Ascending aorta (tissue), 2 donors: ENCODE results near the gene FXYD6. TPM values are rescaled to one million over a fixed set of nuclear protein-coding genes. Genes with fewer than 3 reads are reported as not detected.

Source experiments
- DNase-seq, 2 donors: peaks; one replicate each; pipeline ENCODE4 v3.0.0-alpha.2; 2019; ENCODE audit warnings: low spot score in 2 of 2
- H3K27ac ChIP-seq, 2 donors: fragments of 200-600 bp; sonication (generic); one replicate each; pipeline ENCODE4 v1.5.1; 2016 to 2017; ENCODE audit warnings: mild to moderate bottlenecking in 1 of 2
- H3K27me3 ChIP-seq: fragments of 200-600 bp; sonication (generic); one replicate; pipeline ENCODE4 v1.5.1; 2017
- H3K36me3 ChIP-seq, 2 donors: fragments of 200-600 bp; sonication (generic); one replicate each; pipeline ENCODE4 v1.5.1; 2016
- H3K4me1 ChIP-seq, 2 donors: fragments of 200-600 bp; sonication (generic); one replicate each; pipeline ENCODE4 v1.5.1; 2016 to 2017; ENCODE audit warnings: mild to moderate bottlenecking in 1 of 2
- H3K4me3 ChIP-seq, 2 donors: fragments of 200-600 bp; sonication (generic); one replicate each; pipeline ENCODE4 v1.5.1; 2016 to 2017; ENCODE audit warnings: mild to moderate bottlenecking in 1 of 2
- H3K9me3 ChIP-seq, 2 donors: fragments of 200-600 bp; sonication (generic); one replicate each; pipeline ENCODE4 v1.5.1; 2016
- CTCF ChIP-seq, 3 experiments: fragments of 200-600 bp in 2 of 3; fragments of 450-650 bp in 1 of 3; sonication (generic) in 2 of 3; IDR thresholded peaks; one replicate each; pipeline ENCODE4 v1.5.1; 2016 to 2019; ENCODE audit warnings: antibody characterized with exemption in 3 of 3, mild to moderate bottlenecking in 1 of 3, moderate library complexity in 1 of 3
- intact Hi-C: fragments of 100-400 bp; cut with DNase I; formaldehyde crosslinking; loops from one replicate; pipeline ENCODE4 v1.15.1; 2023
- total RNA-seq: library from RNA; depleted of rRNA; stranded (reverse); fragments of >200 nt; gene quantifications from one replicate; pipeline ENCODE4 v1.1.0, GENCODE V29; 2016

FXYD6 gene
- total RNA-seq, 1 donor from 2014 or later = 16.4 TPM

GRCh38 chr11:117852309-117852708 lies 24.1 kb downstream of the FXYD6 start:
- intact Hi-C loops = no loop called here

GRCh38 chr11:117851852-117852251 lies 24.6 kb downstream of the FXYD6 start:
- H3K27ac ChIP-seq = no peak overlapping the region
- DNase-seq = no peak
- TF ChIP-seq CTCF (IDR thresholded peaks at IDR 0.05) = no peak
- intact Hi-C loops = no loop called here
- no peaks in the 10 kb centered on the region for H3K27me3 ChIP-seq
- no peaks in the 10 kb centered on the region for H3K4me1 ChIP-seq
- no peak overlapping the region for H3K4me3 ChIP-seq
- no peaks in the 10 kb centered on the region for H3K36me3 ChIP-seq
- H3K9me3 ChIP-seq = no peaks in the 10 kb centered on the region

More at GRCh38 chr11:117852309-117852708, 24.1 kb downstream of the FXYD6 start:
- Histone ChIP-seq H3K27me3 (no peaks in the 10 kb centered on the region), H3K36me3 (no peaks in the 10 kb centered on the region), H3K27ac (no peak overlapping the region), H3K9me3 (no peaks in the 10 kb centered on the region), H3K4me1 (no peaks in the 10 kb centered on the region), H3K4me3 (no peak overlapping the region)
- no peak for TF ChIP-seq CTCF (IDR thresholded peaks at IDR 0.05)
- DNase-seq = no peak

- Histone ChIP-seq H3K27ac (no peak overlapping the region), H3K27me3 (no peaks in the 10 kb centered on the region), H3K4me1 (no peaks in the 10 kb centered on the region), H3K4me3 (no peak overlapping the region), H3K9me3 (no peaks in the 10 kb centered on the region), H3K36me3 (no peaks in the 10 kb centered on the region)
- TF ChIP-seq CTCF (IDR thresholded peaks at IDR 0.05) = no peak
- intact Hi-C loops = no loop called here
- DNase-seq = no peak
Observed at GRCh38 chr11:117851106-117851505, 25.4 kb downstream of the FXYD6 start.

- no peak overlapping the region for H3K4me3 ChIP-seq
- H3K36me3 ChIP-seq = no peaks in the 10 kb centered on the region
- H3K9me3 ChIP-seq = no peaks in the 10 kb centered on the region
- no peak for DNase-seq
- intact Hi-C loops = no loop called here
- no peaks in the 10 kb centered on the region for H3K27me3 ChIP-seq
- TF ChIP-seq CTCF (IDR thresholded peaks at IDR 0.05) = no peak
- no peaks in the 10 kb centered on the region for H3K4me1 ChIP-seq
- H3K27ac ChIP-seq = no peak overlapping the region
Observed at GRCh38 chr11:117849781-117850414, 26.6 kb downstream of the FXYD6 start.

DNA sequence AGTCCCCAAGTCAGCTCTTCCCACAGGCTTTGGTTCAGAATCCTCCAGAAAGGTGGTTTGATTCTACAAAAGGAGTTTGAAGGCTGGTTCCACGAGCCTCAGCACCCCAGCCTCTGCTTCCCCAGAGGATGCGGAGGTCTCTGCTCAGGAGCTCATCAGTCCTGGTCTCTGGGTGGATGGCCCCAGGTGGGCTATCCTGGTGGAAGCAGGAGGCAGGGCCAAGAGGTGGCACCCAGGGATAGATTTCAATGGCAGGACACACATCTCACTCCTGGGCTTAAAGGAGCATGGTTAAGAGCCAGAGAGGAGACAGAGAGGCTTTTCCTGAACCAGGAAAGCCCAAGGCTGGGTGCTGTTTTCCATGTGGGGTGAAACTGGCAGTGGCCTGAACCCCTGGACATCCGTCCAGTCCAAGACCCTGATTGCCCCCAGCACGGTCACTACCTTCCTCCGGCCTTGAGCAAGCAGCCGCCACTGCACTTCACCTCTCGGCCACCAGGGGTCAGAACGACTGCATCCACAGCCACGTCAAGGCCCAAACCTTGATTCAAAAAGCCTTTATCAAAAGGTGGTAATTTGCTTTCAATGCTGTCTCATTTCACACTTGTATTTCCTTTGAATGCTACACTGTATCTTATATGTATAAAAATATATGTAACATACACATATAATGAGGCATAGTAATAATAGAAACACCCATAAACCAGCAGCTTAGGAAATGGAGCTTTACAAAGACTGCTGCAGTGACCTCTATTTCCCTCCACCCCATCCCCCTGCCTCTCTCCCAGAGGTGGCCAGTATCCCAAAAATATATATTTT lies 32.6 kb downstream of the FXYD6 start:
- H3K4me1 ChIP-seq = no peaks in the 10 kb centered on the region
- TF ChIP-seq CTCF (IDR thresholded peaks at IDR 0.05) = peak; percentile 82 to 94 (median 94)
- no peaks in the 10 kb centered on the region for H3K9me3 ChIP-seq
- intact Hi-C loops = loop anchor here (1.0 to 2.0 kb wide), 2 partner anchors 103 to 209 kb away; no protein-coding TSS in a partner anchor
- no peaks in the 10 kb centered on the region for H3K36me3 ChIP-seq
- DNase-seq = peak in 1 of 2 donors; percentile 87
- no peaks in the 10 kb centered on the region for H3K27me3 ChIP-seq
- no peak overlapping the region for H3K4me3 ChIP-seq
- no peak overlapping the region for H3K27ac ChIP-seq
